GM23338 (cell line): ENCODE data around the gene ULK4.

Experiments
- CREB1 ChIP-seq: fragments of 250-450 bp; sonication (Bioruptor Pico); IDR thresholded peaks from 2 replicates; pipeline ENCODE4 v1.5.0; 2020; ENCODE audit warnings: low read depth, mild to moderate bottlenecking, moderate library complexity
- CTCF ChIP-seq, 2 experiments: fragments of 200-600 bp in 1 of 2; sonication (generic) in 1 of 2; conservative IDR thresholded peaks; 2 replicates each; pipeline versions ENCODE4 v1.5.1 to v1.6.1; 2016 to 2017; ENCODE audit warnings: antibody characterized with exemption in 2 of 2, low read depth in 2 of 2, mild to moderate bottlenecking in 2 of 2, moderate library complexity in 1 of 2
- ETS1 ChIP-seq: IDR thresholded peaks from 2 replicates; pipeline ENCODE4 v1.6.1; 2016; ENCODE audit warnings: antibody characterized with exemption
- EZH2 ChIP-seq: fragments of 200-600 bp; sonication (generic); IDR thresholded peaks from one replicate; pipeline ENCODE4 v1.8.0; 2017; ENCODE audit warnings: antibody characterized with exemption, mild to moderate bottlenecking, low read depth; ENCODE audit not compliant: unreplicated experiment
- EZH2phosphoT487 ChIP-seq: fragments of 200-600 bp; sonication (generic); IDR thresholded peaks from one replicate; pipeline ENCODE4 v1.8.1; 2018; ENCODE audit warnings: antibody characterized with exemption; ENCODE audit not compliant: unreplicated experiment
- POLR2AphosphoS5 ChIP-seq: IDR thresholded peaks from 2 replicates; pipeline ENCODE4 v1.6.1; 2016; ENCODE audit warnings: antibody characterized with exemption, low read depth
- REST ChIP-seq: IDR thresholded peaks from one replicate; pipeline ENCODE4 v1.6.1; 2018; ENCODE audit warnings: antibody characterized with exemption; ENCODE audit not compliant: unreplicated experiment
- ZNF462 ChIP-seq: fragments of 250-450 bp; sonication (Bioruptor Pico); IDR thresholded peaks from 2 replicates; pipeline ENCODE4 v1.5.0; 2020; ENCODE audit warnings: mild to moderate bottlenecking, moderate library complexity

- no peak for TF ChIP-seq ETS1
- TF ChIP-seq CTCF (conservative IDR thresholded peaks at IDR 0.05; ENCODE audit: low read depth in 2 of 2), result no peak
- TF ChIP-seq ZNF462 (CRISPR knock-in tag), result no peak
- no peak for TF ChIP-seq POLR2AphosphoS5
- no peak for TF ChIP-seq EZH2phosphoT487
- no peak for TF ChIP-seq EZH2
- no peak for TF ChIP-seq REST
- TF ChIP-seq CREB1, result no peak
Measured at GRCh38 chr3:41315126-41315525, 646.8 kb downstream of the ULK4 start.
